Activated naive CD4-positive, alpha-beta T cell treated with anti-CD3 and anti-CD28 coated beads, Interleukin-2, amount 50 U/mL, for 24 hours (primary cell): ENCODE measurements around the gene AKNAD1.

ENCODE experiments used
- H3K27ac Mint-ChIP-seq: one replicate; pipeline ENCODE4 v1.8.0; 2021; ENCODE audit warnings: mild to moderate bottlenecking, mixed read lengths
- H3K27me3 Mint-ChIP-seq: one replicate; pipeline ENCODE4 v1.8.0; 2021; ENCODE audit warnings: mixed read lengths
- H3K36me3 Mint-ChIP-seq: one replicate; pipeline ENCODE4 v1.8.0; 2021; ENCODE audit warnings: mixed read lengths
- H3K4me1 Mint-ChIP-seq: one replicate; pipeline ENCODE4 v1.8.0; 2021; ENCODE audit warnings: mixed read lengths
- H3K4me3 Mint-ChIP-seq: one replicate; pipeline ENCODE4 v1.8.0; 2021; ENCODE audit warnings: mild to moderate bottlenecking, mixed read lengths
- H3K9me3 Mint-ChIP-seq: one replicate; pipeline ENCODE4 v1.8.0; 2021; ENCODE audit warnings: mixed read lengths

AKNAD1 gene

GRCh38 chr1:108824051-108824450 is 32.8 kb downstream of the AKNAD1 start:
- no peaks in the 10 kb centered on the region for H3K9me3 Mint-ChIP-seq
- no peak overlapping the region for H3K4me3 Mint-ChIP-seq
- no peaks in the 10 kb centered on the region for H3K36me3 Mint-ChIP-seq
- H3K27me3 Mint-ChIP-seq: peaks cover 3% of the 10 kb centered on the region
- H3K4me1 Mint-ChIP-seq: no peaks in the 10 kb centered on the region
- no peak overlapping the region for H3K27ac Mint-ChIP-seq

DNA sequence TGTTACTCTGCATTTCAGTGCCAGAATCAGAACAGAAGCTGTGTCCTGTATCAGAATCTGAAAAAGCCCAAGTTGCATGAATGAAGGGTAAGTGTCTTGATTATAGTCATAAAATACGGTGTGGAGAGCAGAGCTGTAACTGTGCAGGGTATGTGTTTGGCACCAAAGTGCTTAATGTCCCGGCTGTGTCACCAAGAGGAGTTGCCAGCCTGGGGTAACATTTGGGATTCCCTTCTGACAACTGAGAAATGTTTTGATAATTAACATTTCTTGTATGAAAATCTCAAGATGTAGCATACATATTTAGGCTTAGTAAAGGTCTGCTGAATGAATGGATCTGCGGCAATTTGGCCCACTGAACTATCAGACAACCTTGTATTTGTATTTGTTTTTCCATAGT is 33.3 kb downstream of the AKNAD1 start:
- Mint-ChIP-seq H3K4me3 (no peak overlapping the region), H3K27ac (no peak overlapping the region), H3K36me3 (no peaks in the 10 kb centered on the region), H3K9me3 (no peaks in the 10 kb centered on the region), H3K27me3 (peaks cover 3% of the 10 kb centered on the region), H3K4me1 (no peaks in the 10 kb centered on the region)

DNA sequence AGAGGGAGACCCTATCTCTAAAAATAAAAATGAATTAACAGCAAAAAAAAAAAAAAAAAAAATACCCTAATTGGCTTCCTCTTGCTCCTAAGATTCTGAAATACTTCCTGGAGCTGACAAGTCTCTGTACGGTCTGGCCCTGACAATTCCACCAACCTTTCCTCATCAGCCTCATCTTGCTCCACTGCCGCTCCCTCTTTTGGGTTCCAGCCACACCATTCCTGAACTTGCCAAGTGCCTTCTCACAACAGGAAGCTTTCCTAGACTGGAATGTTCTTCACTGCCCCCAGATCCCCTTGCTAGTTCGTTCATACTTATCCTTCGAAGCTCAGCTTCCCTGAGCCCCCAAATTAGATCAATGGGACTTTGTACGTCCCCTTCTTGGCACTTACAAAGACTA is 37.0 kb downstream of the AKNAD1 start:
- Mint-ChIP-seq H3K9me3 (no peaks in the 10 kb centered on the region), H3K27ac (no peak overlapping the region), H3K27me3 (peaks cover 3% of the 10 kb centered on the region), H3K4me3 (no peak overlapping the region), H3K36me3 (no peaks in the 10 kb centered on the region), H3K4me1 (no peaks in the 10 kb centered on the region)

- Mint-ChIP-seq H3K4me3 (no peak overlapping the region), H3K27ac (no peak overlapping the region), H3K4me1 (no peaks in the 10 kb centered on the region), H3K27me3 (peaks cover 3% of the 10 kb centered on the region), H3K9me3 (no peaks in the 10 kb centered on the region), H3K36me3 (no peaks in the 10 kb centered on the region)
These were observed 39.1 kb downstream of the AKNAD1 start for GRCh38 chr1:108817811-108818210.

GRCh38 chr1:108817016-108817415 is 39.9 kb downstream of the AKNAD1 start:
- Mint-ChIP-seq H3K4me3 (no peak overlapping the region), H3K27ac (no peak overlapping the region), H3K9me3 (no peaks in the 10 kb centered on the region), H3K27me3 (peaks cover 3% of the 10 kb centered on the region), H3K4me1 (no peaks in the 10 kb centered on the region), H3K36me3 (no peaks in the 10 kb centered on the region)

DNA sequence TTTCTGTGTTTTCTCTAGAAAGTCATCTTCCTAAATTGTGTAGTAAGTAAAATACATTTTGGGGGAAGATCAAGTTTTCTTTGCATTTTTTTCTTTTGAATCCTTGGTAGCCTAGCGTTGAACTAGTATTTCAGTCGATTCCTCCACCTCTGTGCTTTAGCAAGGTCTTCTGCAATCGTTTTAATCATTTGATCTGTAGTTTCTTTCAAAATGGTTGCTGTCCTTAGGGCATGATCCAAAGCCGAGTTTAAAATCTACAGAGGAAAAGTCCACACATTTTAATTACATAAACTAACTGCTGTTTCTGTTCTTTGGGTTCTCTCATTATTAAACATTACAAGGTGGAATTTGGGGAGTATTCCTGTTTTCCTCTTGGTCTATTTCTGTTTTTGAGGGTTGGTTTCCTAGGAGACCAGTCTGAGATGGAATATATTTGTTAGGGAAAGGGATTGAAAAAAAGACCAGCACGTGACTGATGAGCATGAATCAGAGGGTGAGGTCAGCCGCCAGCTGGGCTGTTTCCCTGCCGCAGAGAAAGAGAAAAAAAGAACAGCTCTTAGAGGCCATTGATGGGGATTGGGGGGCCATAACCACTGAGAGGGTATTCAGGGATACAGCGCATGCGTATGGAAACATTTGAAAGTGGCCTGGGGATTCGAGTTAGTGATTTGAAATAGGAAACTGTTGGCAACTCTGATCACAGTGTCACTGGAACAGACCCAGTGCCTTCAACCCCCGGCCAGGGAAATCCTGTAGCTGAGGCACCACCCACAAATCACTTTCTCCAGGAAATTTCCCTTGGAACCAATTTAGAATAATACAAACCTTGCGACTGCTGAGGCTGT is 40.6 kb downstream of the AKNAD1 start:
- no peaks in the 10 kb centered on the region for H3K9me3 Mint-ChIP-seq
- H3K27me3 Mint-ChIP-seq: peaks cover 3% of the 10 kb centered on the region
- no peak overlapping the region for H3K27ac Mint-ChIP-seq
- H3K4me1 Mint-ChIP-seq: no peaks in the 10 kb centered on the region
- no peaks in the 10 kb centered on the region for H3K36me3 Mint-ChIP-seq
- H3K4me3 Mint-ChIP-seq: no peak overlapping the region

DNA sequence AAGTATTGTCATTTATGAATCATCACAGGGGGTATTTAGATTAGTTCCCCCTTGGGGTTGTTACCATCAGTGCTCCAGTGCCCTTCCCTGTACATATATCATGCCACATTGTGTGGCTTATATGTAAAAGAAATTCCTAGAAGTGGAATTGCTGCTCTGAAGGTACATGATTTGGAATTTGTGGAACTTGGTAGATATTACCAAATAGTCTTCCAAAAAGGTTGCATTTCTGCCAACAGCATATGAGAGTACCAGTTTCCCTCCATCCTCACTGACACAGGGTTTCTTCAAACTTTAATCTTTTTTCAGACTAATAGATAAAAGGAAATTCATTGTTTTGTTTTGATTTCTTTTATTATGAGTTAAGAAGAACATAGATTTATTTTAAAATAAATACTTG is 41.3 kb downstream of the AKNAD1 start:
- no peaks in the 10 kb centered on the region for H3K4me1 Mint-ChIP-seq
- H3K27ac Mint-ChIP-seq: no peak overlapping the region
- no peaks in the 10 kb centered on the region for H3K36me3 Mint-ChIP-seq
- H3K27me3 Mint-ChIP-seq: peaks cover 3% of the 10 kb centered on the region
- no peak overlapping the region for H3K4me3 Mint-ChIP-seq
- H3K9me3 Mint-ChIP-seq: no peaks in the 10 kb centered on the region

- H3K27ac Mint-ChIP-seq: no peak overlapping the region
- H3K4me1 Mint-ChIP-seq: no peaks in the 10 kb centered on the region
- H3K36me3 Mint-ChIP-seq: no peaks in the 10 kb centered on the region
- no peaks in the 10 kb centered on the region for H3K27me3 Mint-ChIP-seq
- H3K9me3 Mint-ChIP-seq: no peaks in the 10 kb centered on the region
- no peak overlapping the region for H3K4me3 Mint-ChIP-seq
These were observed 42.4 kb downstream of the AKNAD1 start for GRCh38 chr1:108814343-108815125.

DNA sequence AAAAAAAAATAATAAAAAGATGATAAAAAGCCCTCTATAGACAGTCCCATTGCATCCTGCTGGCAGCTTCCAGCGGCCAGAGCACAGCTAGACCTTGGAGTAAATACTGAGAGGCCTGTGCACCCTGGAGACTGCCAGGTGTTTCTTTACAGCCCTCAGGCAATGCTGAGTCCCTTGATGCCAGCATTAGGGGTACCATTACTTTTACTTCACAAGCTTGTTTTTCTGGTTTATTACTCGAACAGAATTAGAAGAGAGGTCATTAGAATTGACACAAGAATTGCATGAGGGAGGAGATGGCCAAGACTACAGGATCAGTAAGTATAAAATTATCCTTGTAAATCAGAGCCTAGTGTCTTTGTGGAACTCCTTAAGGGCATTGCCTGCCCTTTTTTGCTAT is 43.6 kb downstream of the AKNAD1 start:
- Mint-ChIP-seq H3K27me3 (no peaks in the 10 kb centered on the region), H3K4me1 (no peaks in the 10 kb centered on the region), H3K36me3 (no peaks in the 10 kb centered on the region), H3K27ac (no peak overlapping the region), H3K9me3 (no peaks in the 10 kb centered on the region), H3K4me3 (no peak overlapping the region)

DNA sequence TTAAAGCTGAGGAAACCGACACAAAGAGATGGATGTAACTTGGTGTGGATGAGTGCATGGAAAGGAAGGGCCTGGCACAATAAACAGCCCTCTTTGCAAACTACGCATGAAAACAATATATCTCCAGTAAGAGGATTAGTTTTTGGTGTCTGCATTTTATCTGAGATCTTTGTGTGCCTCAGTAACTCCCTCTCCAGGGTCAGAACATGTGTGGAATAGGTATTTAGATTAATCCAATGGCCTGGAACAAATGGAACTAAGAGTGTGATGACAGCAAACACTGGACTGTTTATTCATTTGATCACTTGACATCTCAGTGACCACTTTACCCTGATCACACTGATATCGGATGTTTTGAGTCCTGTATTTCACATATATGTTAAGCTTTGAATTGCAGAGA is 45.3 kb downstream of the AKNAD1 start:
- Mint-ChIP-seq H3K9me3 (no peaks in the 10 kb centered on the region), H3K27me3 (no peaks in the 10 kb centered on the region), H3K36me3 (peaks cover 1% of the 10 kb centered on the region), H3K4me1 (no peaks in the 10 kb centered on the region), H3K27ac (no peak overlapping the region), H3K4me3 (no peak overlapping the region)

GRCh38 chr1:108808438-108808837 is 48.5 kb downstream of the AKNAD1 start:
- Mint-ChIP-seq H3K27me3 (no peaks in the 10 kb centered on the region), H3K4me3 (no peak overlapping the region), H3K9me3 (no peaks in the 10 kb centered on the region), H3K27ac (no peak overlapping the region), H3K36me3 (peaks cover 6% of the 10 kb centered on the region), H3K4me1 (no peaks in the 10 kb centered on the region)

DNA sequence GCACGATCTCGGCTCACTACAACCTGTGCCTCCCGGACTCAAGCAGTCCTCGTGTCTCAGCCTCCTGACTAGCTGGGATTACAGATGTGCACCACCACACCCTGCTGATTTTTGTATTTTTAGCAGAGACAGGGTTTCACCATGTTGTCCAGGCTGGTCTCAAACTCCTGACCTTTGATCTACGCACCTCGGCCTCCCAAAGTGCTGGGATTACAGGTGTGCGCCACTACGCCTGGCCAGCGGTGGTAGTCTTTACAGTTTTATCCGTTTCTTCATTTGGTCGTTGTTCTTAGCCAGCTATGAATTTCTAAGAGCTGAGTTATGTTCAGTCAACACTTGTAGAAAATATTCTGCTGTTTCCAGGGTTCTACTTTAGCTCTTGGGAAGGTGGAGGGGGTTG is 53.3 kb downstream of the AKNAD1 start:
- H3K4me1 Mint-ChIP-seq: peaks cover 7% of the 10 kb centered on the region
- H3K4me3 Mint-ChIP-seq: no peak overlapping the region
- no peaks in the 10 kb centered on the region for H3K9me3 Mint-ChIP-seq
- peaks cover 17% of the 10 kb centered on the region for H3K36me3 Mint-ChIP-seq
- H3K27me3 Mint-ChIP-seq: no peaks in the 10 kb centered on the region
- no peak overlapping the region for H3K27ac Mint-ChIP-seq

GRCh38 chr1:108801101-108801500 is 55.8 kb downstream of the AKNAD1 start:
- Mint-ChIP-seq H3K27me3 (no peaks in the 10 kb centered on the region), H3K4me3 (no peak overlapping the region), H3K27ac (no peak overlapping the region), H3K36me3 (peaks cover 16% of the 10 kb centered on the region), H3K4me1 (peaks cover 7% of the 10 kb centered on the region), H3K9me3 (no peaks in the 10 kb centered on the region)

- Mint-ChIP-seq H3K4me3 (no peak overlapping the region), H3K27me3 (no peaks in the 10 kb centered on the region), H3K9me3 (no peaks in the 10 kb centered on the region), H3K27ac (no peak overlapping the region), H3K4me1 (peaks cover 7% of the 10 kb centered on the region), H3K36me3 (peaks cover 16% of the 10 kb centered on the region)
These were observed 57.9 kb downstream of the AKNAD1 start for GRCh38 chr1:108799001-108799400.

- peaks cover 12% of the 10 kb centered on the region for H3K9me3 Mint-ChIP-seq
- no peak overlapping the region for H3K27ac Mint-ChIP-seq
- no peaks in the 10 kb centered on the region for H3K4me1 Mint-ChIP-seq
- no peaks in the 10 kb centered on the region for H3K27me3 Mint-ChIP-seq
- no peak overlapping the region for H3K4me3 Mint-ChIP-seq
- peaks cover 42% of the 10 kb centered on the region for H3K36me3 Mint-ChIP-seq
These were observed 64.5 kb downstream of the AKNAD1 start for GRCh38 chr1:108792420-108792819.

GRCh38 chr1:108791790-108792189 is 65.1 kb downstream of the AKNAD1 start:
- H3K4me1 Mint-ChIP-seq: no peaks in the 10 kb centered on the region

More at GRCh38 chr1:108791790-108792189, 65.1 kb downstream of the AKNAD1 start:
- no peaks in the 10 kb centered on the region for H3K27me3 Mint-ChIP-seq
- H3K9me3 Mint-ChIP-seq: peaks cover 12% of the 10 kb centered on the region
- no peak overlapping the region for H3K27ac Mint-ChIP-seq
- no peak overlapping the region for H3K4me3 Mint-ChIP-seq
- peaks cover 44% of the 10 kb centered on the region for H3K36me3 Mint-ChIP-seq
